Gastrocnemius medialis (tissue), 4 donors: ENCODE measurements around the gene ACOT11. TPM values are rescaled to one million over a fixed set of nuclear protein-coding genes. Genes with fewer than 3 reads are reported as not detected.

ENCODE experiments used
- ATAC-seq, 2 donors: fragments of 150-250 bp; one replicate each; pipeline ENCODE4 v1.9.1; 2016
- DNase-seq, 2 donors: peaks; one replicate each; pipeline ENCODE4 v3.0.0-alpha.2; 2019
- H3K27ac ChIP-seq, 4 donors: fragments of 200-600 bp; sonication (generic); 1 replicate in 1 of 4; 2 replicates in 3 of 4; pipeline ENCODE4 v1.5.1; 2016 to 2018; ENCODE audit warnings: mild to moderate bottlenecking in 2 of 4, moderate library complexity in 1 of 4
- H3K27me3 ChIP-seq, 3 donors: fragments of 200-600 bp; sonication (generic) in 2 of 3; 1 replicate in 1 of 3; 2 replicates in 2 of 3; pipeline versions ENCODE4 v1.5.1 to v1.6.0; 2016 to 2019; ENCODE audit warnings: mild to moderate bottlenecking in 1 of 3, moderate library complexity in 1 of 3
- H3K36me3 ChIP-seq, 2 donors: fragments of 200-600 bp; sonication (generic) in 1 of 2; one replicate each; pipeline ENCODE4 v1.5.1; 2017 to 2018
- H3K4me1 ChIP-seq, 2 donors: fragments of 200-600 bp; sonication (generic) in 1 of 2; one replicate each; pipeline ENCODE4 v1.5.1; 2016 to 2017; ENCODE audit warnings: mild to moderate bottlenecking in 2 of 2
- H3K4me3 ChIP-seq, 4 donors: fragments of 200-600 bp; sonication (generic) in 3 of 4; 1 replicate in 1 of 4; 2 replicates in 3 of 4; pipeline ENCODE4 v1.5.1; 2016 to 2019; ENCODE audit warnings: mild to moderate bottlenecking in 2 of 4
- H3K9me3 ChIP-seq, 3 donors: fragments of 200-600 bp; sonication (generic) in 2 of 3; 1 replicate in 1 of 3; 2 replicates in 2 of 3; pipeline ENCODE4 v1.5.1; 2016 to 2019
- POLR2A ChIP-seq, 2 donors: fragments of 450-650 bp; IDR thresholded peaks; one replicate each; pipeline ENCODE4 v1.6.1; 2017; ENCODE audit warnings: antibody characterized with exemption in 2 of 2, mild to moderate bottlenecking in 2 of 2, moderate library complexity in 2 of 2
- in situ Hi-C, 4 donors: fragments of 200-750 bp; cut with MboI; loops; one replicate each; pipeline versions ENCODE4 v1.15.0 to v1.8.0; 2017; ENCODE audit warnings: low sequenced_read_pairs in 4 of 4
- intact Hi-C: fragments of 100-400 bp; cut with DNase I; formaldehyde crosslinking; loops from one replicate; pipeline ENCODE4 v1.15.1; 2023; ENCODE audit warnings: low total_unique reads
- total RNA-seq, 4 donors: library from RNA; depleted of rRNA; stranded (reverse); fragments of >200 nt; gene quantifications; one replicate each; pipeline versions ENCODE4 v1.1.0 to v1.2.3, GENCODE V29; 2016
- TF ChIP-seq, protein P1 (sequence below), 5 experiments: fragments of 450-650 bp in 3 of 5; fragments of 200-600 bp in 2 of 5; sonication (generic) in 2 of 5; IDR thresholded peaks in 4 of 5; conservative IDR thresholded peaks in 1 of 5; 1 replicate in 4 of 5; 2 replicates in 1 of 5; pipeline ENCODE4 v1.5.1; 2016 to 2019; ENCODE audit warnings: antibody characterized with exemption in 5 of 5, mild to moderate bottlenecking in 3 of 5, moderate library complexity in 3 of 5

The ACOT11 gene
- total RNA-seq, 4 donors from 2014 or later = 0.90 to 3.2 (median 1.2) TPM

GRCh38 chr1:54609301-54609921, 61.4 kb downstream of the ACOT11 start:
- H3K4me3 ChIP-seq = no peak overlapping the region
- peaks cover 0 to 13% of the 10 kb centered on the region in 2 donors for H3K36me3 ChIP-seq
- no peak overlapping the region for H3K27ac ChIP-seq
- in situ Hi-C loops (no loop called here), intact Hi-C loops (no loop called here)
- no peaks in the 10 kb centered on the region for H3K4me1 ChIP-seq
- ATAC-seq (no peak), DNase-seq (no peak)
- no peaks in the 10 kb centered on the region for H3K9me3 ChIP-seq
- TF ChIP-seq POLR2A (IDR thresholded peaks at IDR 0.05) = no peak
- TF ChIP-seq, protein P1, sequence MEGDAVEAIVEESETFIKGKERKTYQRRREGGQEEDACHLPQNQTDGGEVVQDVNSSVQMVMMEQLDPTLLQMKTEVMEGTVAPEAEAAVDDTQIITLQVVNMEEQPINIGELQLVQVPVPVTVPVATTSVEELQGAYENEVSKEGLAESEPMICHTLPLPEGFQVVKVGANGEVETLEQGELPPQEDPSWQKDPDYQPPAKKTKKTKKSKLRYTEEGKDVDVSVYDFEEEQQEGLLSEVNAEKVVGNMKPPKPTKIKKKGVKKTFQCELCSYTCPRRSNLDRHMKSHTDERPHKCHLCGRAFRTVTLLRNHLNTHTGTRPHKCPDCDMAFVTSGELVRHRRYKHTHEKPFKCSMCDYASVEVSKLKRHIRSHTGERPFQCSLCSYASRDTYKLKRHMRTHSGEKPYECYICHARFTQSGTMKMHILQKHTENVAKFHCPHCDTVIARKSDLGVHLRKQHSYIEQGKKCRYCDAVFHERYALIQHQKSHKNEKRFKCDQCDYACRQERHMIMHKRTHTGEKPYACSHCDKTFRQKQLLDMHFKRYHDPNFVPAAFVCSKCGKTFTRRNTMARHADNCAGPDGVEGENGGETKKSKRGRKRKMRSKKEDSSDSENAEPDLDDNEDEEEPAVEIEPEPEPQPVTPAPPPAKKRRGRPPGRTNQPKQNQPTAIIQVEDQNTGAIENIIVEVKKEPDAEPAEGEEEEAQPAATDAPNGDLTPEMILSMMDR (IDR thresholded peaks at IDR 0.05 in 4 of 5, conservative IDR thresholded peaks at IDR 0.05 in 1 of 5) = no peak
- H3K27me3 ChIP-seq = no peaks in the 10 kb centered on the region

GRCh38 chr1:54610048-54610447, 62.0 kb downstream of the ACOT11 start:
- no peaks in the 10 kb centered on the region for H3K4me1 ChIP-seq
- TF ChIP-seq POLR2A (IDR thresholded peaks at IDR 0.05) = no peak
- TF ChIP-seq, protein P1 (IDR thresholded peaks at IDR 0.05 in 4 of 5, conservative IDR thresholded peaks at IDR 0.05 in 1 of 5) = no peak
- H3K4me3 ChIP-seq = no peak overlapping the region
- H3K27ac ChIP-seq = no peak overlapping the region
- intact Hi-C loops (no loop called here), in situ Hi-C loops (no loop called here)
- DNase-seq (no peak), ATAC-seq (no peak)
- no peaks in the 10 kb centered on the region for H3K9me3 ChIP-seq
- H3K27me3 ChIP-seq = no peaks in the 10 kb centered on the region
- peaks cover 0 to 8% of the 10 kb centered on the region in 2 donors for H3K36me3 ChIP-seq

- no peak overlapping the region for H3K4me3 ChIP-seq
- H3K4me1 ChIP-seq = no peaks in the 10 kb centered on the region
- DNase-seq (no peak), ATAC-seq (no peak)
- H3K9me3 ChIP-seq = no peaks in the 10 kb centered on the region
- intact Hi-C loops = no loop called here
- TF ChIP-seq, protein P1 (IDR thresholded peaks at IDR 0.05 in 4 of 5, conservative IDR thresholded peaks at IDR 0.05 in 1 of 5) = no peak
- no peak for TF ChIP-seq POLR2A (IDR thresholded peaks at IDR 0.05)
- in situ Hi-C loops = no loop called here
- H3K27me3 ChIP-seq = no peaks in the 10 kb centered on the region
- H3K36me3 ChIP-seq = peaks cover 0 to 5% of the 10 kb centered on the region in 2 donors
- H3K27ac ChIP-seq = no peak overlapping the region
These were observed 62.9 kb downstream of the ACOT11 start for GRCh38 chr1:54610601-54611580.

DNA sequence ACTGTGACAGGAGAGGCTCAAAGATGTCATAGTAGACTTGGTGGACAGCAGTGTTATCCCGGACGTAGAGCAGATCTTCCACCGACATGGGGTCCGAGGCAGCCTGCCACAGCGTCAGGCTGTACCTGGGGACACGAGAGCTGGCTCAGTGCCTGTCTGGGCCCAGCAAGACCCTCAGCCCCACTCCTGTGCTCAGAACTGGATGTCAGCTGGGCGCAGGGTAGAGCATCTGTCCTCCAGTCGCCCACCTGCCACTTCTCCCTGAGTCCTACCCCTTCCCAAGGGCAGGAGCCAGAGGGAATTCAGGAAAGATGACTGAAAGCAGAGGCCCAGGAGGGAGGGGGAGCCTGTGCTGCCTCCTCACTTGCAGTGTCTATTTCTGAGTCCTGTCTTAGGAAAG, 63.6 kb downstream of the ACOT11 start:
- intact Hi-C loops = no loop called here
- in situ Hi-C loops = no loop called here
- Histone ChIP-seq H3K27me3 (no peaks in the 10 kb centered on the region), H3K4me1 (no peaks in the 10 kb centered on the region), H3K4me3 (no peak overlapping the region), H3K27ac (no peak overlapping the region), H3K36me3 (peaks cover 0 to 4% of the 10 kb centered on the region in 2 donors), H3K9me3 (no peaks in the 10 kb centered on the region)
- TF ChIP-seq POLR2A (IDR thresholded peaks at IDR 0.05) = no peak
- TF ChIP-seq, protein P1 (IDR thresholded peaks at IDR 0.05 in 4 of 5, conservative IDR thresholded peaks at IDR 0.05 in 1 of 5) = no peak
- ATAC-seq = no peak
- no peak for DNase-seq
